ENCODE data around the gene ECHDC1.
"Not testable (repeated sequence)": the region's sequence is repeated elsewhere in the genome, so short reads cannot be mapped to it uniquely, and the experiment has no call there.

Gene ECHDC1

DNA sequence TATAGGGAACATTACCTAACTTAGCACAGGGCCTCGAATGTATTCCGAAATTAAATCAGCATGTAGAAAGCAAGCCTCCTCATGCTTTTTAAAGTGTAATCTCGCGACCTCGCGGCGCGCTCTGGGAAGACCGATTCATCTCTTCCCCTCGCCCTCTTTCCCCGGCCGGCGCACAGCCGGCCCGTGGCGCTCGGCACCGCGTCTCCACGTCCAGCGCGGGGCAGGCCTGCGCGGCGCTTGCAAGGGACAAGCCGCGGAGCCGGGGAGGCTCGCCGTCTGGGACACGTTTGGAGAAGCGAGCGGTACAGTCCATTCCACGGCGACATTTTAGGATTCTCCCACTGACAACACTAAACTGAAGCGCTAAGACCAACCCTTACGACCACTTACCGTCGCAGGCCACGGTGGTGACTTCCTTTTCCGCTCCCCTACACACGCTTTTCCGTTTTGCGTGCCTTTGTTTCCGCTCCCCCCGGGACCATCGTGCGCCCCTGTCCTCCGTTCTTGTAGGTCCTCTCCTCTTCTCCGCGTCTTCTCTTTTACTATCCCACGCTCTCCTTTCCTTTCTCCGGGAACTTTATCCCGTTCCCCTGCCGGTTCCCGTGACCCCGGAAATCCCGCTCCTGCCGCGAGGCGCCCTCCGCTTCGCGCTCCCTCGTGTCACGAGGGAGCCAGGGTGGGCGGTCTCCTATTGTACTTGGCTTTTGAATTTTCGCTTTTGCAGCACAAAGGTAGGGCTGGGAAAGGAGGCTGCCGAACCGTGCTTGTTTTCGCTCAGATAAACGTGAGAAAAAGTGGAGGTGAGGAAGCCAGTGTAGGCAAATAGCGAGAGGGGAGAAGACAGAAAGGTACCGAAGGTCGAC is at the start of gene ECHDC1:
ECHDC1 (minus strand) TSS at position 664 of the 863 bp plus-strand sequence. CDS start 12,581 bp downstream, outside the sequence.
- no peaks in the 10 kb centered on the region for H3K36me3 Mint-ChIP-seq
- no peaks in the 10 kb centered on the region for H3K27me3 Mint-ChIP-seq
- H3K9me3 Mint-ChIP-seq, result no peaks in the 10 kb centered on the region
- DNase-seq (ENCODE audit: low spot score in 2 of 2) (peak; percentile 37 to 55), ATAC-seq (ENCODE audit: low read depth) (peak; percentile 54)
- H3K4me1 Mint-ChIP-seq, result peaks cover 14% of the 10 kb centered on the region
- H3K4me3 Mint-ChIP-seq, result no peak within 1 kb of the TSS
- H3K27ac Mint-ChIP-seq, result no peak within 1 kb of the TSS

GRCh38 chr6:127392301-127392700 is 48.9 kb upstream of the ECHDC1 start:
- Mint-ChIP-seq H3K4me3 (no peak overlapping the region), H3K36me3 (no peaks in the 10 kb centered on the region), H3K9me3 (no peaks in the 10 kb centered on the region), H3K4me1 (no peaks in the 10 kb centered on the region), H3K27me3 (peaks cover 2% of the 10 kb centered on the region), H3K27ac (no peak overlapping the region)
- DNase-seq (ENCODE audit: low spot score in 2 of 2), result no peak
- ATAC-seq (ENCODE audit: low read depth), result no peak

DNA sequence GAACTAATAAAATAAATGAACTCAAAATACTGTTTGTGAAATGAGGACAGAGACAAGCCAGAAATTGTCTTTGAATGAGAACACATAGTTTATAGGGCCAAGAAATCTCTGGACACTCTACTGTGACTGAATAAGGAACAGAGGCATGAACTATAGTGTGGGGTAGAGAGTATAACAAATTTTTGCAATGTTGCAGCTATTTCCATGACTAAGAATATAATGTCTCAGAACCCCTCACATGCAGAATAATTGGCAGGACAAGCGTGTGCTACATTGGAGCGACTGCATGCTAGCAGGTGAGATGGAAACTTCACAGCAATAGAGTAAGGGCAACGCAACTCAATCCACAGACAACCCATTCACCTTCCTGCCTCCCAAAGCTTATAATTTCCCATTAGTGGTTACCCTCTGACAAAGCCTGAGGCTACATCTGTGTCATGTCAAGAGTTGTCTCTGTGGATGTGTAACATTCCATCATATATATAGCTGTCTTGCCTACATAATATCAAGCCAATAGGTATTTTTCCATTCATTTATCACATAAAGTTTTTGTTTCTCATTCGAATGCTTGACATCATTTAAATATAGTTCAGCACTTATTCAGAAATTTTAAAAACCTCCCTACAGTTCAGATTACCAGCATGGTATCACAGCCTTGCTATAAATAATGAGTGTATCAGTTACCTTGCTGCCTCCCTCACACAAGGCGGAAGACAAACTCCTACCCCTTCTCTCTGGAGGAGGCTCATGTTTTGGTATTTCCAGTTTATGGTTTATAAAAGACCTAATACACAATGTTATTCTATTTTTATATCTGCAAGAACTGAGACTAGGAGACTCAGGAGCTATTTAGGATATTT is 47.9 kb upstream of the ECHDC1 start:
- ATAC-seq (ENCODE audit: low read depth) (no peak), DNase-seq (ENCODE audit: low spot score in 2 of 2) (no peak)
- Mint-ChIP-seq H3K4me1 (no peaks in the 10 kb centered on the region), H3K9me3 (no peaks in the 10 kb centered on the region), H3K27ac (no peak overlapping the region), H3K4me3 (no peak overlapping the region), H3K36me3 (no peaks in the 10 kb centered on the region), H3K27me3 (peaks cover 2% of the 10 kb centered on the region)

DNA sequence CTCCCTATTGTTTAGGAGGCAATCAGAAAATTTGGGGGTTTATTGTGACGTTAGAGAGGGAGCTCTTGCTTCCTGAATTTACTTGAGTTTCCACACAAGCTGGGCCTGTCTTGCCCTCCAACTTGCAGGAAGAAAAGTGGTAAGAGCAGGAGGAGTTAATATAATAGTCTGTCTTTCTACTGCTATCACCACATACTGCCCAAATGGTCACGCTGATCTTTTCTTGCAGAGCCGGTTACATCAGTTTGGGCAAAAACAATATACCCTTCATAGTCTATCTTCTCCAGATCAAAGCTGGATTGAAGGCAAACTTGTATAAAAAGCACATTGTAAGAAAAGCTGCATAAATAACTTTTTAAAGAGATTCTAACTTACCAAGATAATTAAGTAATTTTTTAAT is 46.3 kb upstream of the ECHDC1 start:
- ATAC-seq (ENCODE audit: low read depth), result no peak
- Mint-ChIP-seq H3K27me3 (peaks cover 2% of the 10 kb centered on the region), H3K36me3 (no peaks in the 10 kb centered on the region), H3K4me3 (no peak overlapping the region), H3K4me1 (no peaks in the 10 kb centered on the region), H3K9me3 (no peaks in the 10 kb centered on the region), H3K27ac (no peak overlapping the region)
- DNase-seq (ENCODE audit: low spot score in 2 of 2), result no peak

DNA sequence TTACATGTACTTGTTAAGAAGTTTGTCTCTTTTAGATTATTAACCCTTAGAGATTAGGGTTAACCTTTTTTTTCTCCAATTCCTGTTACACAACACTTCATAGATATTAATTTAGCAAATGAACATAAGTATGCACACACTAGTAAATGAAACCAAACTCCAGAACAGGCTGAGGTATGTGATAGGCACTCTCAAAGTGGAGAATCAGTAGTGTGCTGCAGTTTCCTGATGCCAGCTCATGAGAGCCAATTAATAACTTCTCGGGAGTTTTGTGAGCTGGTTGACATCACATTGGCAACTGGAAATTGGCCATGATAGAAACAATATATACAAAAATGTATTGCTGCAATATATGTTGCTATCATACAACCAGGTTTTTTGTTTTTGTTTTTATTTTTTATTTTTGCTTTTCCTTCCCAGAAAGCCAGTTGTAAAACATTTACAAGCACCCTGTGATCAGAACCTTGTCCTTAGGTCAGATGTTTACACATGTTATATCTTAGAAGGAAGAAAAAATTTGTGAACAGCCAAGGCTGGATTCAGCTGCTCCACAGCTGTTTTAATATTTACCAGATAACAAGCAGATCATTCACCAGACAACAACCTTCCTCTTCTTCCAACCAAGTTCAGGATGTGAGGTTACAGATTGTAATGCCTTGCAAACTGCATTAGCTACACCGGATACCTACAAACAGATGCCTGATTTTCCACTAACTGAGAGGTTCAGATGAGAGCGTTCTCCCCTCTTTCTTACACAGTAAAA is 42.4 kb upstream of the ECHDC1 start:
- no peaks in the 10 kb centered on the region for H3K36me3 Mint-ChIP-seq
- peaks cover 2% of the 10 kb centered on the region for H3K27me3 Mint-ChIP-seq
- DNase-seq (ENCODE audit: low spot score in 2 of 2), result no peak
- no peak overlapping the region for H3K27ac Mint-ChIP-seq
- H3K4me3 Mint-ChIP-seq, result no peak overlapping the region
- H3K4me1 Mint-ChIP-seq, result peaks cover 3% of the 10 kb centered on the region
- no peak for ATAC-seq (ENCODE audit: low read depth)
- no peaks in the 10 kb centered on the region for H3K9me3 Mint-ChIP-seq

DNA sequence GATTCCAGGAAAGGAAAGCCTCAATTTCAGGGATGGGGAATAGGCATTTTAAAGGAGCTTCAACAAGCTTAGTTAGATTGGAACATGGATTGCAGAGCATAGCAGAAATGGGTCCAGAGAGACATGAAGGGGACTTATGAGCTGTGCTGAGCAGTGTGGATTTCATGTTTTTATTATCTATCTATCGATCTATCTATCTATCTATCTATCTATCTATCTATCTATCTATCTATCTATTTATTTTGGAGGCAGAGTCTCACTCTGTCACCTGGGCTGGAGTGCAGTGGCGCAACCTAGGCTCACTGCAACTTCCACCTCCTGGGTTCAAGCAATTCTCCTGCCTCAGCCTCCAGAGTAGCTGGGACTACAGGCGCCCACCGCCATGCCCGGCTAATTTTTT is 41.4 kb upstream of the ECHDC1 start:
- not testable (repeated sequence) for H3K4me3 Mint-ChIP-seq; ATAC-seq (ENCODE audit: low read depth); H3K36me3 Mint-ChIP-seq; H3K9me3 Mint-ChIP-seq; H3K27me3 Mint-ChIP-seq; DNase-seq (ENCODE audit: low spot score in 2 of 2); H3K27ac Mint-ChIP-seq; H3K4me1 Mint-ChIP-seq

DNA sequence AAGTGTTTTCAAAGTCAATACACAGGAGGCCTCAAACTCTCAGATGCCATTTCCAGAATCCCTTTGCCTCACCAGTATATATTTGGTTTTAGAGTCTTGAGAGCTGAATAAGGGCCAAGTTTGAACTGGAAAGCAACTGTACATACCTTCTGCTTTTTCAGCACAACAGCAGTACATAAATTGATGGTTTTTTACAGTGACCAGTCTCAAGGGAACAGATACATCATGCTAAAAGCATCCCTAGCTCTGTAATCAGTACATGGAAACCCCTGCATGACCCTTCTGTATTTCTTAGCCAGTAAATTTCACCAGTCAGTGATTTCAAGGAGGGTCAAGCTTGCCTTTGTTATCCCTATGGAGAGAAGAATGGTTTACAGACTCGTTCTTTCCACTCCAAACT is 40.6 kb upstream of the ECHDC1 start:
- ATAC-seq (ENCODE audit: low read depth) (no peak), DNase-seq (ENCODE audit: low spot score in 2 of 2) (no peak)
- H3K36me3 Mint-ChIP-seq, result no peaks in the 10 kb centered on the region
- H3K27ac Mint-ChIP-seq, result no peak overlapping the region
- H3K9me3 Mint-ChIP-seq, result no peaks in the 10 kb centered on the region
- H3K4me1 Mint-ChIP-seq, result peaks cover 3% of the 10 kb centered on the region
- no peaks in the 10 kb centered on the region for H3K27me3 Mint-ChIP-seq
- no peak overlapping the region for H3K4me3 Mint-ChIP-seq

- no peak overlapping the region for H3K27ac Mint-ChIP-seq
- ATAC-seq (ENCODE audit: low read depth), result no peak
These were observed 39.0 kb upstream of the ECHDC1 start for GRCh38 chr6:127382413-127382812.

GRCh38 chr6:127381384-127381783 is 38.0 kb upstream of the ECHDC1 start:
- no peaks in the 10 kb centered on the region for H3K27me3 Mint-ChIP-seq
- H3K27ac Mint-ChIP-seq, result no peak overlapping the region
- peaks cover 3% of the 10 kb centered on the region for H3K36me3 Mint-ChIP-seq
- no peak overlapping the region for H3K4me3 Mint-ChIP-seq
- H3K9me3 Mint-ChIP-seq, result no peaks in the 10 kb centered on the region
- H3K4me1 Mint-ChIP-seq, result peaks cover 3% of the 10 kb centered on the region
- ATAC-seq (ENCODE audit: low read depth) (no peak), DNase-seq (ENCODE audit: low spot score in 2 of 2) (no peak)

More at GRCh38 chr6:127382413-127382812, 39.0 kb upstream of the ECHDC1 start:
- Mint-ChIP-seq H3K4me1 (peaks cover 3% of the 10 kb centered on the region), H3K9me3 (no peaks in the 10 kb centered on the region), H3K36me3 (peaks cover 2% of the 10 kb centered on the region), H3K4me3 (no peak overlapping the region), H3K27me3 (no peaks in the 10 kb centered on the region)
- DNase-seq (ENCODE audit: low spot score in 2 of 2), result no peak

DNA sequence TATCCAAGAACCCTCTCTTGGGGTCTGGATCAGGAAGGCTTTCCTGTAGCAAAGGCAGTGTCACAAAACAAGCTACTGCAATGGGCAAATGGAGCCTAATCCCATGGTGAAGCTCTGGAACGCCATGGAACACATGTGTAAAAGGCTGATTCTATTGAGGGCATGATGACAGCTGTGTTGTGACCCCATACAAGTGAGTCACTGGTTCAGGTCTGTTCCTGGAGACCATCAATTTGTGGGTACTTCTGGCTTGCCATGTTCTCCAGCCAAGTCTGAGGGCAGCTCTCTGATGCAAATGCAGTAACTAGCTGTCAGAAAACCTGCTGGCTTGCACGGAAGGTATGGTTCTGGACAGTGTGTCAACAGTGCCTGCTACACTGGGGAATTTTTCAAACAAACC is 33.3 kb upstream of the ECHDC1 start:
- Mint-ChIP-seq H3K4me3 (no peak overlapping the region), H3K27me3 (no peaks in the 10 kb centered on the region), H3K9me3 (peaks cover 4% of the 10 kb centered on the region), H3K27ac (no peak overlapping the region), H3K36me3 (peaks cover 5% of the 10 kb centered on the region), H3K4me1 (no peaks in the 10 kb centered on the region)
- DNase-seq (ENCODE audit: low spot score in 2 of 2) (no peak), ATAC-seq (ENCODE audit: low read depth) (no peak)

DNA sequence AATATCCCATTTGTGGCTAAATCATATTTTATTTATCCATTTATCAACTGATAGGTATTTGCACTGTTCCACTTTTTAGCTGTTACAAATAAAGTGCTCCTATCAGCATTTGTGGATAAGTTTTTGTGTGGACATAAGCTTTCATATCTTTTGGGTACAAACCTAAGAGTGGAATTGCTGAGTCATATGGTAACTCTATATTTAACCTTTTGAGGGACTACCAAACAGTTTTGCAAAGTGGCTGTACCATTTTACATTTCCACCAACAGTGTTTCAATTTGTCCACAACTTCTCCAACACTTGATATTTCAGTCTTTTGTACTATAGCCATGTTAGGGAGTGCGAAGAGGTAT is 23.6 kb upstream of the ECHDC1 start:
- H3K27me3 Mint-ChIP-seq, result no peaks in the 10 kb centered on the region
- no peak for ATAC-seq (ENCODE audit: low read depth)
- H3K4me1 Mint-ChIP-seq, result no peaks in the 10 kb centered on the region
- no peak for DNase-seq (ENCODE audit: low spot score in 2 of 2)
- H3K4me3 Mint-ChIP-seq, result no peak overlapping the region
- no peak overlapping the region for H3K27ac Mint-ChIP-seq
- peaks cover 9% of the 10 kb centered on the region for H3K9me3 Mint-ChIP-seq
- peaks cover 6% of the 10 kb centered on the region for H3K36me3 Mint-ChIP-seq

GRCh38 chr6:127366282-127367022 is 23.0 kb upstream of the ECHDC1 start:
- H3K27me3 Mint-ChIP-seq, result no peaks in the 10 kb centered on the region
- no peak for DNase-seq (ENCODE audit: low spot score in 2 of 2)
- ATAC-seq (ENCODE audit: low read depth), result no peak
- H3K36me3 Mint-ChIP-seq, result peaks cover 6% of the 10 kb centered on the region
- H3K4me1 Mint-ChIP-seq, result no peaks in the 10 kb centered on the region
- peaks cover 5% of the 10 kb centered on the region for H3K9me3 Mint-ChIP-seq
- no peak overlapping the region for H3K27ac Mint-ChIP-seq
- no peak overlapping the region for H3K4me3 Mint-ChIP-seq

DNA sequence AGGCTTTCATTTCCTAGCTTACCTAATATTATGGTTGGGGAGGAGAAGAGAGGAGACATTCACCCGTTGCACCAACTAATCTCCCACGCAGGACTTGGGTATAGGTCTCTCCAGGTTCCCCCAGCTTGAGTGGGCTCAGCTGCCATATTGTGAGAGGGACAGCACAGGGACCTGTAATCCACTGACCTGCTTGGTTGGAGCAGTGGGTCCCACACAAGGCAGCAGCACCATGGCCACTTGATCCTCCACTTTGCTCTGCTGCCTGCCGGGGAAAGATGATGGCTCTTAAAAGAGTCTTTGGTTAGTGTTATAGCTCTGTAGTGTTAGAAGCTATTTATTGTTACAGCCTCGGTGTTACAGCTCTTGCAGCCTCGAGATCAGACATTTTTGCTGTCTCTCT is 22.5 kb upstream of the ECHDC1 start:
- DNase-seq (ENCODE audit: low spot score in 2 of 2), result no peak
- ATAC-seq (ENCODE audit: low read depth), result no peak
- Mint-ChIP-seq H3K9me3 (peaks cover 4% of the 10 kb centered on the region), H3K36me3 (peaks cover 6% of the 10 kb centered on the region), H3K27me3 (no peaks in the 10 kb centered on the region), H3K27ac (no peak overlapping the region), H3K4me1 (no peaks in the 10 kb centered on the region), H3K4me3 (no peak overlapping the region)

Data from memory B cell (primary cell).